CD4-positive, alpha-beta T cell (primary cell): ENCODE results near the gene IL24. TPM values are rescaled to one million over a fixed set of nuclear protein-coding genes. Genes with fewer than 3 reads are reported as not detected.

Experiments used
- ATAC-seq: fragments of 200-7000 bp; cut with Tn5 transposase; one replicate; pipeline ENCODE4 v1.10.0; 2022; ENCODE audit warnings: mild to moderate bottlenecking; ENCODE audit not compliant: poor library complexity
- CTCF ChIA-PET: fragments of 350-600 bp; sonication (Branson Sonifier 250); formaldehyde crosslinking; loops from one replicate; lab custom pipeline; 2021; ENCODE audit warnings: antibody characterized with exemption, inconsistent platforms; lab: Charles Lee
- POLR2A ChIA-PET: fragments of 350-600 bp; sonication (Branson Sonifier 250); formaldehyde crosslinking; loops from one replicate; lab custom pipeline; 2021; ENCODE audit warnings: antibody characterized with exemption, inconsistent platforms; lab: Charles Lee
- DNase-seq, 14 experiments: peaks; one replicate each; pipeline ENCODE4 v3.0.0-alpha.2; 2013 to 2020; ENCODE audit warnings: mixed read lengths in 2 of 14
- H3K27ac ChIP-seq, 2 donors: one replicate each; pipeline versions ENCODE4 v1.5.1 to v1.7.0; 2013; ENCODE audit warnings: low read length in 2 of 2, low read depth in 1 of 2, mild to moderate bottlenecking in 1 of 2
- H3K27me3 ChIP-seq, 2 experiments: 1 replicate in 1 of 2; 2 replicates in 1 of 2; pipeline versions ENCODE4 v1.6.1 to v1.7.0; 2013; ENCODE audit warnings: low read length in 2 of 2, control low read depth in 1 of 2, mild to moderate bottlenecking in 1 of 2, moderate library complexity in 1 of 2; ENCODE audit not compliant: insufficient read depth in 2 of 2, control insufficient read depth in 1 of 2
- H3K36me3 ChIP-seq: one replicate; pipeline ENCODE4 v1.6.1; 2013; ENCODE audit warnings: low read length, control low read depth; ENCODE audit not compliant: insufficient read depth
- H3K4me1 ChIP-seq: one replicate; pipeline ENCODE4 v1.6.1; 2013; ENCODE audit warnings: low read length, control low read depth; ENCODE audit not compliant: insufficient read depth
- H3K4me3 ChIP-seq: one replicate; pipeline ENCODE4 v1.5.1; 2013; ENCODE audit warnings: mild to moderate bottlenecking, low read length, moderate library complexity
- H3K9me3 ChIP-seq, 2 experiments: 1 replicate in 1 of 2; 2 replicates in 1 of 2; pipeline versions ENCODE4 v1.6.1 to v1.7.0; 2013; ENCODE audit warnings: low read length in 2 of 2, mild to moderate bottlenecking in 2 of 2, control low read depth in 1 of 2, moderate library complexity in 1 of 2; ENCODE audit not compliant: control insufficient read depth in 1 of 2, insufficient read depth in 1 of 2
- H3K27ac Mint-ChIP-seq: one replicate; pipeline ENCODE4 v1.8.0; 2020; ENCODE audit warnings: mixed read lengths
- H3K27me3 Mint-ChIP-seq: one replicate; pipeline ENCODE4 v1.8.0; 2021; ENCODE audit warnings: mixed read lengths
- H3K36me3 Mint-ChIP-seq: one replicate; pipeline ENCODE4 v1.8.0; 2021; ENCODE audit warnings: low read depth, mixed read lengths
- H3K4me1 Mint-ChIP-seq: one replicate; pipeline ENCODE4 v1.8.0; 2021; ENCODE audit warnings: low read depth, mixed read lengths
- H3K4me3 Mint-ChIP-seq: one replicate; pipeline ENCODE4 v1.8.0; 2020; ENCODE audit warnings: mild to moderate bottlenecking, mixed read lengths
- H3K9me3 Mint-ChIP-seq: one replicate; pipeline ENCODE4 v1.8.0; 2020; ENCODE audit warnings: mixed read lengths
- intact Hi-C, 2 experiments: fragments of 100-400 bp; cut with DNase I in 1 of 2; cut with micrococcal nuclease in 1 of 2; formaldehyde crosslinking; loops; one replicate each; pipeline versions ENCODE4 v1.15.1 to v1.9.0; 2023 to 2025; cut with DNase I, micrococcal nuclease
- total RNA-seq, 174 experiments: library from RNA in 2 of 174; stranded (reverse) in 2 of 174; gene quantifications; one replicate each; pipeline ENCODE4 v1.2.3 and lab custom pipeline; 2021 to 2026
- TF ChIP-seq, protein P1 (sequence below): fragments of 200-600 bp; IDR thresholded peaks from one replicate; pipeline ENCODE4 v1.8.0; 2022; ENCODE audit warnings: antibody characterized with exemption, mild to moderate bottlenecking

Gene IL24
- total RNA-seq, 2 experiments from 2014 or later, result not detected

DNA sequence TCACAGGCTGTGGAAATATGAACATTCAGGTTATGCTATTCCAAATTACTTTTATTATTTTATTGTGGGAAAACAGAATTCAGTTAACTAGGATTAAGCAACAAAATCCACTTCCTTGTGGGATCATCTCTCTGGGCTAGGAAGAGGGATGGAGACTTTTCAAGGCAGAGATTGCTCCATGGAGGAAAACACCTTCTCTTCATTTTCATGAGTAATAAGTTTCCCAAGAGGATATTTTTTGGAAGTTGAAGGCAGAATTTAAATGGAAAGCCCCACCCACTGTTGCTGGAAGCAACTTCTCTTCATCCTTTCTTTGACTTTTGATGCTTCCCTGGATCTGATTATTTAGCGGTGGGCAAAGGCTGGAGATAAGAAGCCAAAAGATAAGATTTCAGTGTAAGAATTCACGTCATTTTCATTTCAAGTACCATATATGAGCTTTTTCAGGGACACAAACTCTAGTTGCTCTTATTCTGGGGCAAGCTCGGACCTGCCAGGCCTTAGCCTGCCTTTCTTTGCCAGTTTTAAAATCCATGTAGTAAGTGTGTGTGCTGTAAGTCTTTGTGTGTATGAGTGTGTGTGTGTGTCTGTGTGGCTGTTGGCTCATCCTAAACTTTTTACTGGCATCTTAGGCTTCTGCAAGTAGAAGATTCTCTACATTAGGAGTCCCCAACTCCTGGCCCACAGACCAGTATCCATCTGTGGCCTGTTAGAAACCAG is 11.7 kb upstream of the IL24 start:
- Mint-ChIP-seq H3K36me3 (no peaks in the 10 kb centered on the region), H3K4me3 (no peak overlapping the region), H3K27me3 (no peaks in the 10 kb centered on the region), H3K4me1 (peaks cover 21% of the 10 kb centered on the region), H3K9me3 (no peaks in the 10 kb centered on the region), H3K27ac (no peak overlapping the region)
- intact Hi-C loops, result no loop called here
- ChIA-PET POLR2A (interaction anchor here (0.7 to 4.1 kb wide), 3 partner anchors 10 to 88 kb away, joined by 3 to 13 read pairs (median 5); no protein-coding TSS in a partner anchor), CTCF (interaction anchor here (0.8 kb wide), 1 partner anchor 21 kb away, joined by 3 read pairs; no protein-coding TSS in a partner anchor)
- no peak overlapping the region for H3K4me3 ChIP-seq
- no peaks in the 10 kb centered on the region for H3K27me3 ChIP-seq
- H3K9me3 ChIP-seq, result no peaks in the 10 kb centered on the region
- DNase-seq, result no peak
- TF ChIP-seq, protein P1, sequence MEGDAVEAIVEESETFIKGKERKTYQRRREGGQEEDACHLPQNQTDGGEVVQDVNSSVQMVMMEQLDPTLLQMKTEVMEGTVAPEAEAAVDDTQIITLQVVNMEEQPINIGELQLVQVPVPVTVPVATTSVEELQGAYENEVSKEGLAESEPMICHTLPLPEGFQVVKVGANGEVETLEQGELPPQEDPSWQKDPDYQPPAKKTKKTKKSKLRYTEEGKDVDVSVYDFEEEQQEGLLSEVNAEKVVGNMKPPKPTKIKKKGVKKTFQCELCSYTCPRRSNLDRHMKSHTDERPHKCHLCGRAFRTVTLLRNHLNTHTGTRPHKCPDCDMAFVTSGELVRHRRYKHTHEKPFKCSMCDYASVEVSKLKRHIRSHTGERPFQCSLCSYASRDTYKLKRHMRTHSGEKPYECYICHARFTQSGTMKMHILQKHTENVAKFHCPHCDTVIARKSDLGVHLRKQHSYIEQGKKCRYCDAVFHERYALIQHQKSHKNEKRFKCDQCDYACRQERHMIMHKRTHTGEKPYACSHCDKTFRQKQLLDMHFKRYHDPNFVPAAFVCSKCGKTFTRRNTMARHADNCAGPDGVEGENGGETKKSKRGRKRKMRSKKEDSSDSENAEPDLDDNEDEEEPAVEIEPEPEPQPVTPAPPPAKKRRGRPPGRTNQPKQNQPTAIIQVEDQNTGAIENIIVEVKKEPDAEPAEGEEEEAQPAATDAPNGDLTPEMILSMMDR, result no peak
- no peak overlapping the region for H3K27ac ChIP-seq
- ATAC-seq, result no peak
- peaks cover 7% of the 10 kb centered on the region for H3K4me1 ChIP-seq
- no peaks in the 10 kb centered on the region for H3K36me3 ChIP-seq

DNA sequence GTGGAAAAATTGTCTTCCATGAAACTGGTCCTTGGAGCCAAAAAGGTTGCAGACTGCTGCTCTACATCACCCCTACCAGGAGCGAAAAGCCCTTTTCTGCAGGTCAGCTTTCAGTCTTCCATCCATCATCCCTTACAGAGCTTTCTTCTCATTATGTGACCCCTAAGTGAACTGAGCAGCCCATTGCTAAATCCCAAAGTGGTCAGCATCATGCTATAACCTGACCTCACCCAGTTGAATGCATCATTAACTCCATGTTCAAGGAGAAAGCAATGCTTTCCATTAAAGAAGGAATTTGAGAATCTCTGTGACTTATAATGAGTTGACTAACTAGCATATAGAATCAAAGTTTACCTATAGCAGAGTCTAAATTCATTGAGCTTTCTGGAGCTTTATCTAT is 10.4 kb upstream of the IL24 start:
- intact Hi-C loops, result no loop called here
- Histone ChIP-seq H3K27me3 (no peaks in the 10 kb centered on the region), H3K36me3 (no peaks in the 10 kb centered on the region), H3K9me3 (no peaks in the 10 kb centered on the region), H3K4me3 (no peak overlapping the region), H3K27ac (no peak overlapping the region), H3K4me1 (peaks cover 20% of the 10 kb centered on the region)
- ATAC-seq (no peak), DNase-seq (no peak)
- no peak overlapping the region for H3K4me3 Mint-ChIP-seq
- no peak overlapping the region for H3K27ac Mint-ChIP-seq
- no peaks in the 10 kb centered on the region for H3K9me3 Mint-ChIP-seq
- ChIA-PET CTCF (interaction anchor here (0.7 kb wide), 1 partner anchor 26 kb away, joined by 4 read pairs; no protein-coding TSS in a partner anchor), POLR2A (interaction anchor here (0.9 to 4.1 kb wide), 5 partner anchors 8 to 18 kb away, joined by 3 to 13 read pairs (median 5); partner anchors contain the start of gene IL24)
- TF ChIP-seq, protein P1, result no peak
- no peaks in the 10 kb centered on the region for H3K27me3 Mint-ChIP-seq
- no peaks in the 10 kb centered on the region for H3K36me3 Mint-ChIP-seq
- H3K4me1 Mint-ChIP-seq, result peaks cover 34% of the 10 kb centered on the region

DNA sequence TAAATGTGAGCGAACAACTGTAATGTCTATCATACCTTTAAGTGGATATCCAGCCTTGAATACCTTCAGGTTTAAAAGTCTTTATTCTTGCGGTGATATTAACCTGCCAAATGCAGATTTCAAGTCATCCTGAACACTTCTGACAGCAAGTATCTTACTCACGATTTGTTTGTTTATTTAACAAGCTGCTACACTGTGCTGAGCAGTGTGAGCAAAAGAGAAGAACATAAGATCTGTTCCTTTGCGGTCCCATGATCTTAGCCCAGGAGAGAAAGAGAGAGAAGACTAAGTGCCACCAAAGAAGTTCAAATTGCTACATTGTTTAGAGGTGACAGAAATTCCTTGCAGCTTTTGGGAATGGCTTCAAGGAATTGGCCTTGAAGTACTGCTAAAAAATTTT is 9.5 kb upstream of the IL24 start:
- DNase-seq, result no peak
- no peaks in the 10 kb centered on the region for H3K9me3 ChIP-seq
- no peak overlapping the region for H3K4me3 ChIP-seq
- H3K4me3 Mint-ChIP-seq, result no peak overlapping the region
- no peaks in the 10 kb centered on the region for H3K9me3 Mint-ChIP-seq
- H3K4me1 ChIP-seq, result peaks cover 21% of the 10 kb centered on the region
- H3K27ac Mint-ChIP-seq, result no peak overlapping the region
- no peaks in the 10 kb centered on the region for H3K36me3 Mint-ChIP-seq
- H3K27ac ChIP-seq, result no peak overlapping the region
- H3K27me3 ChIP-seq, result no peaks in the 10 kb centered on the region
- intact Hi-C loops, result no loop called here
- H3K4me1 Mint-ChIP-seq, result peaks cover 35% of the 10 kb centered on the region
- ChIA-PET CTCF (interaction anchor here (1.1 kb wide), 1 partner anchor 10 kb away, joined by 3 read pairs; no protein-coding TSS in a partner anchor), POLR2A (interaction anchor here (2.3 to 4.1 kb wide), 2 partner anchors 12 to 17 kb away, joined by 6 to 13 read pairs; no protein-coding TSS in a partner anchor)
- H3K27me3 Mint-ChIP-seq, result no peaks in the 10 kb centered on the region
- TF ChIP-seq, protein P1, result no peak
- ATAC-seq, result no peak
- no peaks in the 10 kb centered on the region for H3K36me3 ChIP-seq
